Activated naive CD4-positive, alpha-beta T cell treated with anti-CD3 and anti-CD28 coated beads, Interleukin-2, amount 10 ng/mL, durations not matched to agents 7 days and 5 days (primary cell): ENCODE results near the gene SEMA7A.
"Not testable (repeated sequence)": the region's sequence is repeated elsewhere in the genome, so short reads cannot be mapped to it uniquely, and the experiment has no call there.

Experiments used
- CTCF ChIA-PET: fragments of 350-600 bp; sonication (Branson Sonifier 250); formaldehyde crosslinking; loops from one replicate; lab custom pipeline; 2021; ENCODE audit warnings: antibody characterized with exemption; lab: Charles Lee
- DNase-seq: peaks from one replicate; pipeline ENCODE4 v3.0.0-alpha.2; 2020
- H3K27ac Mint-ChIP-seq: one replicate; pipeline ENCODE4 v1.8.0; 2021; ENCODE audit warnings: mild to moderate bottlenecking, moderate library complexity, mixed read lengths
- H3K27me3 Mint-ChIP-seq: one replicate; pipeline ENCODE4 v1.8.0; 2021; ENCODE audit warnings: mild to moderate bottlenecking, mixed read lengths
- H3K36me3 Mint-ChIP-seq: one replicate; pipeline ENCODE4 v1.8.0; 2021; ENCODE audit warnings: mixed read lengths
- H3K4me1 Mint-ChIP-seq: one replicate; pipeline ENCODE4 v1.8.0; 2021; ENCODE audit warnings: mixed read lengths
- H3K4me3 Mint-ChIP-seq: one replicate; pipeline ENCODE4 v1.8.0; 2021; ENCODE audit warnings: mild to moderate bottlenecking, moderate library complexity, mixed read lengths
- H3K9me3 Mint-ChIP-seq: one replicate; pipeline ENCODE4 v1.8.0; 2021; ENCODE audit warnings: mixed read lengths

Gene SEMA7A

DNA sequence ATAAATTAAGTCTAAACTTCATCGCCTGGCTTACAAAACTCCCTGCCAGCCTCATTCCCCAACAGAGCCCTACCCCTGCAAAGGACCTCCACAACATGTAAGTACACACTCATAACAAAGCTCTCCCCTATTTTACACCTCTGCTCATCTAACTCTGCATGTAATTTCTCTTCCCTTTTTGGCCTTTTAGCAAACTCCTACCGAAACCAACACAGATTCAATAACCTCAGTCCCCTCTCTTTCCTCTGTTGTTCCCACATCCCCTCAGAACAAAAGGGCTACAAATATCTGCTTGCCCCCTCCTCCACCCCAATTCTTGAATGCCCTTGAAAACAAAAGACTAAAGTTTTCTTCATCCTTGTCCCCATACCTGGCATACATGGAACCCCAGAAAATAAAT, 26.5 kb upstream of the SEMA7A start:
- peak overlapping the region; percentile 90 for H3K4me3 Mint-ChIP-seq
- peaks cover 9% of the 10 kb centered on the region for H3K9me3 Mint-ChIP-seq
- CTCF ChIA-PET: interaction anchor here (1.9 to 2.3 kb wide), 2 partner anchors 76 to 78 kb away, joined by 6 to 7 read pairs; no protein-coding TSS in a partner anchor
- DNase-seq: no peak
- peaks cover 50% of the 10 kb centered on the region for H3K4me1 Mint-ChIP-seq
- peaks cover 34% of the 10 kb centered on the region for H3K36me3 Mint-ChIP-seq
- H3K27me3 Mint-ChIP-seq: no peaks in the 10 kb centered on the region
- peak overlapping the region; percentile 88 for H3K27ac Mint-ChIP-seq

DNA sequence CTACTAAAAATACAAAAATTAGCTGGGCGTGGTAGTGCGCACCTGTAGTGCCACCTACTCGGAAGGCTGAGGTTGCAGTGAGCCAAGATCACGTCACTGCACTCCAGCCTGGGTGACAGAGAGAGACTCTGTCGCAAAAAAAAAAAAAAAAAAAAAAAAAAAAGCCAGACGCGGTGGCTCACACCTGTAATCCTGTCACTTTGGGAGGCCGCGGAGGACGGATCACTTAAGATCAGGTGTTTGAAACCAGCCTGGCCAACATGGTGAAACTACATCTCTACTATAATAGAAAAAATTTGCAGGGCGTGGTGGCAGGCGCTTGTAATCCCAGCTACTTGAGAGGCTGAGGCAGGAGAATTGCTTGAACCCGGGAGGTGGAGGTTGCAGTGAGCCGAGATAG, 26.0 kb upstream of the SEMA7A start:
- peaks cover 51% of the 10 kb centered on the region for H3K4me1 Mint-ChIP-seq
- peaks cover 35% of the 10 kb centered on the region for H3K36me3 Mint-ChIP-seq
- H3K4me3 Mint-ChIP-seq: peak overlapping the region; percentile 90
- DNase-seq, H3K27me3 Mint-ChIP-seq, H3K9me3 Mint-ChIP-seq: not testable (repeated sequence)
- H3K27ac Mint-ChIP-seq: peak overlapping the region; percentile 88
- CTCF ChIA-PET: interaction anchor here (2.3 kb wide), 1 partner anchor 77 kb away, joined by 6 read pairs; no protein-coding TSS in a partner anchor

DNA sequence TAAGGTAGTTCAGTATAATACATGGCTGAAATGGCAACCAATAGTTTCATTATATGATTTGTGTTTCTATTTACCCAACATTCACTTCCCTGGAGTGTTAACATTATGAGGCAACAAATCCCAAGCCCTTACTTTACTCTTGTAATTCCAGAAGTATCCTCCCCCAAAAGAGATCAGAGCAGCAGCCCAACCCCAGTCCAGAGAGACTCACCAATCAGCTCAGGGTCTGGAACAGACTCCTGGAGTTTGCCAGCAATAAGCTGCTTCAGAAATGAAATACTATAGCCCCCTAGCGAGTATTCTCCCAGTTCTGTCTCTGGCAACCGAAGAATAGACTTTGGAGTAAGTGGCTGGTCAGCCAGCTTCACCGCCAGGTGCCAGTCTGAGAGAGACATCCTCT, 24.7 kb upstream of the SEMA7A start:
- Mint-ChIP-seq H3K27ac (no peak overlapping the region), H3K4me3 (no peak overlapping the region), H3K36me3 (peaks cover 32% of the 10 kb centered on the region), H3K9me3 (peaks cover 2% of the 10 kb centered on the region), H3K27me3 (no peaks in the 10 kb centered on the region), H3K4me1 (peaks cover 53% of the 10 kb centered on the region)
- CTCF ChIA-PET: interaction anchor here (1.0 to 3.1 kb wide), 3 partner anchors 17 to 24 kb away, joined by 3 to 12 read pairs (median 3); no protein-coding TSS in a partner anchor
- no peak for DNase-seq

DNA sequence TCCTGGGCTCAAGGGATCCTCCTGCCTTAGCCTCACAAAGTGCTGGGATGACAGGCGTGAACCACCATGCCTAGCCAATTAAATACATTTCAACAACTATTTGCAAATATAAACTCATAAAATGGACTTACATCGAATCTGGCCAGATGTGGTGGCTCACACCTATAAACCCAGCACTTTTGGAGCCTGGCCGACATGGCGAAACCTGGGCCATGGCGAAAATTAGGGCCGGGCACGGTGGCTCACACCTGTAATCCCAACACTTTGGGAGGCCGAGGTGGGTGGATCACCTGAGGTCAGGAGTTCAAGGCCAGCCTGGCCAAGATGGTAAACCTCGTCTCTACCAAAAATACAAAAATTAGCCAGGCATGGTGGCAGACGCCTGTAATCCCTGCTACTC, 23.3 kb upstream of the SEMA7A start:
- CTCF ChIA-PET: interaction anchor here (3.1 kb wide), 1 partner anchor 15 kb away, joined by 12 read pairs; no protein-coding TSS in a partner anchor
- not testable (repeated sequence) for H3K27me3 Mint-ChIP-seq, H3K4me3 Mint-ChIP-seq, H3K9me3 Mint-ChIP-seq, DNase-seq, H3K27ac Mint-ChIP-seq
- Mint-ChIP-seq H3K4me1 (peaks cover 44% of the 10 kb centered on the region), H3K36me3 (peaks cover 33% of the 10 kb centered on the region)

DNA sequence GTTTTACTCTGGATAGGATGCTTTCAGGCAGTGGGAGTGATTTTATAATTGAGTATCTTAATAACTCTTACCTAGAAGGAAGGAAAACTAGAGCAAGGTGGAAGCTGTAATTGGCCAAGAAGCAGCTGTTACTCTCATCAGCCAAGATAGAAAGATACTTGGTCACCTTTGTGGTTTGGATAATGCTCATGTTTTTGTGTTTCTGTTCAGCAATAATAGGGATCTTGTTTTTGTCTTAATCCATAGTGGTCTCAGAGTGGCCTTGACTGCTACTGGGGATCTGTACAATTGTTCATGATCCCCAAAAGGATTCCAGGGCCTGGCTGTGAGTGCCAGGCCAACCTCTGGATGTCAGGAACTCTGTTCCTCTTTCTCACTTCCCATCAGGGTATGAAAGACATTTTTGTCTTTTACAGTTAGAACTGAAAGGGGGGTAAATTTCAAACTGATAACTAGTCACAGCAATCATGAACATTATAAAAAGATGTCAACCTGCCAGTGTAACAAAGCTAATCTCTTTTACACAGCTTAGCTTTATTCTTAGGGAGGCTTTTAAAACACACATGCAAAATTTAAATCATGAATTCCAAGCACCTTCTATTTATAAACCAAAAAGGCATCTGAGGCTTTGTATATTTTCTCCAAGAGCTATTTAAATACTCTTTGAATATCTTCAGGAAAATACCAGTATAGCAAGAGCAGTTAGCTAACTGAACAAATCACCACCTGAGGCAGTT, 21.2 kb upstream of the SEMA7A start:
- Mint-ChIP-seq H3K9me3 (no peaks in the 10 kb centered on the region), H3K4me3 (no peak overlapping the region), H3K27ac (no peak overlapping the region), H3K36me3 (peaks cover 40% of the 10 kb centered on the region), H3K27me3 (no peaks in the 10 kb centered on the region), H3K4me1 (peaks cover 31% of the 10 kb centered on the region)
- DNase-seq: no peak
- CTCF ChIA-PET: interaction anchor here (1.3 to 2.4 kb wide), 3 partner anchors 15 to 76 kb away, joined by 3 to 12 read pairs (median 9); no protein-coding TSS in a partner anchor

DNA sequence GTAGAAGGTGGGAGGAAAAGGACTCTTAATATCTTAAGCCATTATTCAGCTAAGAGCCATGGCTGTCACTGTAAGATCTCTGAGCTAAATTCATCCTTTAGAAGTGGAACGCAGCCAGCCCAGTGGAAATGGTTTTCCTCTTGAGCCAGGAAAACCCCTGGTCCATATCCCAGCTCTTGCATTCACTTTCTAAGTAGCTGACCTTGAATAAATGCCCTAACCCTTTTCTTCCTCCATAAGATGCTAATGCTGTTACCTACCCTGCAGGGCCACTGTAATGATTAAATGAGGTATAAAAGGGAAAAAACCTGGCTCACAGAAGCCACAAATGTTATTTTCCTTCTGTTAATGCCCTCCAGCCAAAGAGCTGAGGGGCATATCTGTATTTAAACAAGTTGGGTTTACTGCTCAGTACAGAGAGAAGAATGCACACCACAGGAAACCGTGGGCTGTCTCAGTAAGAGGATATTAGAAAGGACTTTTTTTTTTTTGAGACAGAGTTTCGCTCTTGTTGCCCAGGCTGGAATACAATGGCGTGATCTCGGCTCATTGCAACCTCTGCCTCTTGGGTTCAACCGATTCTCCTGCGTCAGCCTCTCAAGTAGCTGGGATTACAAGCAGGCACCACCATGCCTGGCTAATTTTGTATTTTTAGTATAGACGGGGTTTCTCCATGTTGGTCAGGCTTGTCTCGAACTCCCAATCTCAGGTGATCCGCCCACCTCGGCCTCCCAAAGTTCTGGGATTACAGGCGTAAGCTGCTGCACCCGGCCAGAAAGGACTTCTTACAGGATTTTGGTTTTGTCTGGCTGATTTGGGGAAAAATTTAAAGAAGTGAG, 20.4 kb upstream of the SEMA7A start:
- no peaks in the 10 kb centered on the region for H3K27me3 Mint-ChIP-seq
- H3K4me1 Mint-ChIP-seq: peaks cover 31% of the 10 kb centered on the region
- no peaks in the 10 kb centered on the region for H3K9me3 Mint-ChIP-seq
- H3K27ac Mint-ChIP-seq: no peak overlapping the region
- H3K4me3 Mint-ChIP-seq: no peak overlapping the region
- DNase-seq: no peak
- H3K36me3 Mint-ChIP-seq: peaks cover 48% of the 10 kb centered on the region
- CTCF ChIA-PET: interaction anchor here (1.1 to 2.4 kb wide), 5 partner anchors 9 to 78 kb away, joined by 3 to 12 read pairs (median 5); no protein-coding TSS in a partner anchor

DNA sequence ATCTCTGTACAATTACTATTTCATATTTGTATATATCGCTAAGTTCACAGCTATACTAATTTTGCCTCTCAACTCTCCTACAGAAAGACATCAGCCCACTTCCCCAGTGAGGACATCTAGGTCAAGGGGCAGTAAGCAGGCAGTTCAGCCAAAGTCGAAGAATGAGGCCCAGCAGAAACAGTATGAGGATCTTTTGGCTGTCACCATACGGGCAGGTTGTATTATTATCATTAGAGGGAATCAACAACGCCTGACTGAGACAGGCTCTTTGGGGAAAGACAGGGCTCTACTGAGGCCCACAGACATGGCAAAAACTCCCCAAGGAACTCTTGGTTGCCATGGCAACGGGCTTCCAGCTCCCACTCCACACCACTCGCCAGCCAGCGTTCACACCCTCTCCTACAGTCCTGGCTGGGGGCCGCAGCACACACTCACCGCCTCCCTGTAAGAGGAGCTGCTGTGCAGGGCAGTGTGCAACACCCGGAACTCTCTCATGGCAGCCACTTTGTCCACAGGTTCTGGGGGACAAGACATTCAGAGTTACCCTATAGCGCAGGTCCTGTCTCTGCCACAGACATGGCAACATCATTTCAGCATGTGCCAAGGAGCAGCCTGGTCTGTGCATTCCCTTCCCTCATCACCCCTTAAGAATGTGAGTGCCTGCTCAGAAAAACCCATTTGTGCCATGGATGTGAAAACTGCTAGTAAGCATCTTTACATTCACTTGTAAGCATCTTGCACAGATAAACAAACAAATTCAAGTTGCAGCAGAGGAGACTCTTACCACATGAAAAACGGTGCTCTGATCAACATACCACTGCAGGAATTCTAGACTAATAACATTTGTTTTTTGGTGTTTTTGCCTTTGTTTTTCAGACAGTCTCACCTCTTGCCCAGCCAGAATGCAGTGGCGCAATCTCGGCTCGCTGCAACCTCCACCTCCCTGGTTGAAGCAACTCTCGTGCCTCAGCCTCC, 18.4 kb upstream of the SEMA7A start:
- no peaks in the 10 kb centered on the region for H3K27me3 Mint-ChIP-seq
- CTCF ChIA-PET: interaction anchor here (0.7 kb wide), 1 partner anchor 9 kb away, joined by 4 read pairs; no protein-coding TSS in a partner anchor
- H3K4me1 Mint-ChIP-seq: peaks cover 26% of the 10 kb centered on the region
- H3K9me3 Mint-ChIP-seq: no peaks in the 10 kb centered on the region
- H3K36me3 Mint-ChIP-seq: peaks cover 53% of the 10 kb centered on the region
- no peak for DNase-seq
- H3K27ac Mint-ChIP-seq: no peak overlapping the region
- no peak overlapping the region for H3K4me3 Mint-ChIP-seq

DNA sequence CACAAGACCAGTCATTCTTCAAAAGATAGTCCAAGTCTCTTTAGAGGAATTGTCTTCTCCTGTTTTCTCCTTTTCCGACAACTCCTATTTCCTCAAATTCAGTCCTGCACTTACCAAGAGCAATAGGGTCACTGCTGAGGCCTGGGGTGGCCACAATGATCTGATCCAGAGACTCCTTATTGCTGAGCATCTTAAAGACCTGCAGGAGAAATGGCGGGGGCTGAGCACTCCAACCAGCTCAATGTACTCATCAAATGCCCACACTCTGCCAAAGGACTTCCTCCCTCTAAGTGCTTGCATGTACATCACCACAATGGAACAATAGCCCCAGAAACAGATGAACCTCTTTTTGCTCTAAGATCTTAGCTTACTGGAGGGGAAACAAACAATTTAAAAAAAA, 17.6 kb upstream of the SEMA7A start:
- Mint-ChIP-seq H3K27ac (no peak overlapping the region), H3K9me3 (no peaks in the 10 kb centered on the region), H3K4me1 (peaks cover 24% of the 10 kb centered on the region), H3K27me3 (no peaks in the 10 kb centered on the region), H3K36me3 (peaks cover 55% of the 10 kb centered on the region), H3K4me3 (no peak overlapping the region)
- CTCF ChIA-PET: interaction anchor here (0.7 kb wide), 1 partner anchor 8 kb away, joined by 4 read pairs; no protein-coding TSS in a partner anchor
- no peak for DNase-seq

DNA sequence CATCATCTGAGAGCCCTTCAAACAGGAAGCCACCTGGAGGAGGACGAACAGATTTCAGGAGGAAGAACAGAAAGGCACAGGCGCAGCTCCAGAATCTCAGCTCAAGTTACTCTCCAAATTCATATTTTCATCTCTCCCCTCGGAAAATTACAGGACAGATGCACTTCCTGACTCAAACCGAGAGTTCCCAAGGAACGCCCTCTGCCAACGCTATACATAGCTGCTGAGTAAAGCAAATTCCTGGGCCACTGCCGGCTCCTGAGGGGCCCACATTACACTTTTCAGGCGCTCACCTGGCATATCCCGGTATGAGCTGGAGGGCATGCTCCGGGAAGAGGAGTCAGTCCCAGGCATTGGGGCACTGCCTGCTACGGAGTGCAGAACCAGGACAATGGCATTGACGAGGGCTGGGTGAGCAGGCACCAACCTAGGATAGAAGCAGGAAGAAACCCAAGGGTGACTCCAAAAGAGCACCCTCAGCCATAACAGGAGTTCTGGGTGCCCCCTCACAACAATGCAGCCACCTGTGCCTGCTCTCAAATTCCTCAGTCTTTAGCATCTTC, 16.0 kb upstream of the SEMA7A start:
- H3K27ac Mint-ChIP-seq: no peak overlapping the region
- H3K9me3 Mint-ChIP-seq: no peaks in the 10 kb centered on the region
- no peaks in the 10 kb centered on the region for H3K27me3 Mint-ChIP-seq
- no peak for DNase-seq
- H3K4me1 Mint-ChIP-seq: peaks cover 16% of the 10 kb centered on the region
- H3K36me3 Mint-ChIP-seq: peaks cover 46% of the 10 kb centered on the region
- no peak overlapping the region for H3K4me3 Mint-ChIP-seq
- CTCF ChIA-PET: interaction anchor here (0.9 to 17.9 kb wide), 4 partner anchors 11 to 328 kb away, joined by 3 to 307 read pairs (median 5); no protein-coding TSS in a partner anchor

DNA sequence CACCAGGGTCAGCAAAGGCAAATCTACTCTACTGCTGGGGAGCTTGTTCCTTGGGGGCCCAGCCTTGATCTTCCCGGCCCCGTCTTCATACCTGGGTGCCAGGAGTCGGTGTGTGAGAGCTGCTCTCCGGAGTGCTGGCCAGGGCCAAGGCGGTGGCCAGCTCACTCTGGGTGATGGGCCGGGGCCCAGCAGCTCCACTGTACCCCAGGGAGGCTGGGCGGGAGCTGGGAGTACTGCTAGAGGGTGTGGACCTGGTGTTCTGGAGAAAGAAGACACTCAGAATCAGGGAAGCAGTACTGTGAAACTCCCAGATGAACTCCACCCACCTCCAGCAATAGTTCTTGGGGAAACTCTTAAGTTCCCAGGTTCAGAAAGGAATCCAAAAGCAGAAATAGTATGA, 15.3 kb upstream of the SEMA7A start:
- H3K27ac Mint-ChIP-seq: no peak overlapping the region
- no peaks in the 10 kb centered on the region for H3K27me3 Mint-ChIP-seq
- DNase-seq: no peak
- H3K4me1 Mint-ChIP-seq: peaks cover 10% of the 10 kb centered on the region
- no peak overlapping the region for H3K4me3 Mint-ChIP-seq
- peaks cover 40% of the 10 kb centered on the region for H3K36me3 Mint-ChIP-seq
- H3K9me3 Mint-ChIP-seq: no peaks in the 10 kb centered on the region
- CTCF ChIA-PET: interaction anchor here (0.8 to 17.9 kb wide), 5 partner anchors 10 to 76 kb away, joined by 3 to 307 read pairs (median 3); no protein-coding TSS in a partner anchor

DNA sequence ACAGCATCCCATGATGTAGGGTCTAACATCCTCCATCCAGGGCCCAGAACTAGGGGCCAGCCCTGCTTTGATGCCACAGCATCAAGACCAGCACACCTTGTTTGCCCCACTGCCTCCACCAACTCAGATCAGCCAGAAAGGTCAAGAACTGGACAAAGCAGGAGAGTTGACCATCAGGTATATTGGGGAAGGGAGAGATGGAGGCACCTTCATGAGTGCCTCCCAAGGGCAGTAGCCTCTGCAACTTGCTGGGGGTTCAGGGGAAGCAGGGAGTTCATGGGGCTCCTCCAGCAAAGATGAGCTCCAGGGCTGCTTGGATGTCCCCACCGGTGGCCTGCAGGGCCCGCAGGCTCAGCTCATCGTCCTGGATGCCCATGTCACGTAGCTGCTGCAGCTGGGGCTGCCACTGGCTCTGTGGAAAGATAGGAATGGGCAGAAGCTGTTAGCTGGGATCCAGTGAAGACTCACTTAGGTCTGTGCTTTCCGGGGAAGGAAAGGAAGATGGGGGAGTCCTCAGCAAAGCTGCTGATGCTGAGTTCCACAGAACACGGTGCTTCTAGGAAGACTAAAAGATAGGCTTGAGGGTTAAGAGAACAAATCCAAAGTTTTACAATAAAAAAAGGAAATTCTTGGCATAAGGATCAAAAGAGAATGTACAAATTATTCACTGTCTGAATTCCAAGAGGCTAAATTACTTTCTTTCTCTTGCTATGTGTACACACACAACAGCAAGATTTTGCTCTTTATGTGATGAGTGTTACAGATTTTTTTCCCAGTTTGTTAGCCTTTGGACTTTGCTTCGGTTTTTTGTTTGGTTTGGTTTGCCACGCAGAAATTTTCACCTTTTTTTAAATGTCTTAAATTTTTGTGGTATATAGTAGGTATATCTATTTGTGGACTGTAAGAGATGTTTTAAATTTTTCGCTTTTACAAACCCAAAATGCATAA, 12.3 kb upstream of the SEMA7A start:
- DNase-seq: no peak
- Mint-ChIP-seq H3K4me3 (no peak overlapping the region), H3K27me3 (no peaks in the 10 kb centered on the region), H3K9me3 (no peaks in the 10 kb centered on the region), H3K36me3 (peaks cover 30% of the 10 kb centered on the region), H3K27ac (no peak overlapping the region), H3K4me1 (no peaks in the 10 kb centered on the region)
- CTCF ChIA-PET: interaction anchor here (1.4 to 17.9 kb wide), 2 partner anchors 8 to 62 kb away, joined by 3 to 307 read pairs; no protein-coding TSS in a partner anchor
